Bone marrow (tissue), 2 donors: ENCODE results near the gene ANAPC2.
A peak's percentile ranks its signal among the peaks of the same experiment; 100 is the strongest.

Experiments used
- DNase-seq, 2 donors: peaks; one replicate each; lab custom pipeline; 2025; lab: John Stamatoyannopoulos, UW

The ANAPC2 gene

DNA sequence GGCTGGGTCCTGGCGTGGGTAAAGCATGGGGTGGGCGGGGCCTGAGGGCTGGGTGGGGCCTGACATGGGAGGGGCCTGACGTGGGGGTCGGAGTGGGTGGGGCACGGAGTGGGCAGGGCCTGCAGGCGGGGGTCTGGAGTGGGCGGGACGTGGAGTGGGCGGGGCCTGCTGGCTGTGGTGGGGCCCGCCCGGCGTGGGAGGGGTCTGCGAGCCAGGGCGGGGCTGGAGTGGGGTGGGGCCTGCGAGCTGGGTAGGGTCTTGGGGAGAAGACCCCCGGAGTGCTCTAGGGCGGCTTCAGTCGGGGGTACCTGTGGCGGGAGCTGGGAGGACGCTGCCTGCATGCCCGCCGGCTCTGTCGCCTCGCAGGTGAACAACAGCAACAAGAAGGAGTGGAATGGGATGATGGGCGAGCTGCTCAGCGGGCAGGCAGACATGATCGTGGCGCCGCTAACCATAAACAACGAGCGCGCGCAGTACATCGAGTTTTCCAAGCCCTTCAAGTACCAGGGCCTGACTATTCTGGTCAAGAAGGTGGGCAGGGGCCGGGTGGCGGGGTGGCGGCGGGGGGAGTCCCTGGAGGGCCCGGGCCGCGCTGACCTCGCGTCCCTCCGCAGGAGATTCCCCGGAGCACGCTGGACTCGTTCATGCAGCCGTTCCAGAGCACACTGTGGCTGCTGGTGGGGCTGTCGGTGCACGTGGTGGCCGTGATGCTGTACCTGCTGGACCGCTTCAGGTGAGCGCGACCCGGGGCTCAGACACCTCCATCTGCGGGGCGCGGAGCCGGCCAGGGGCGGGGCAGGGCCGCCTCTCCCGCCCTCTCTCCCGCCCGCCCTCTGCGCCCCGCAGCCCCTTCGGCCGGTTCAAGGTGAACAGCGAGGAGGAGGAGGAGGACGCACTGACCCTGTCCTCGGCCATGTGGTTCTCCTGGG is 26.5 kb downstream of the ANAPC2 start:
- DNase-seq, result no peak

DNA sequence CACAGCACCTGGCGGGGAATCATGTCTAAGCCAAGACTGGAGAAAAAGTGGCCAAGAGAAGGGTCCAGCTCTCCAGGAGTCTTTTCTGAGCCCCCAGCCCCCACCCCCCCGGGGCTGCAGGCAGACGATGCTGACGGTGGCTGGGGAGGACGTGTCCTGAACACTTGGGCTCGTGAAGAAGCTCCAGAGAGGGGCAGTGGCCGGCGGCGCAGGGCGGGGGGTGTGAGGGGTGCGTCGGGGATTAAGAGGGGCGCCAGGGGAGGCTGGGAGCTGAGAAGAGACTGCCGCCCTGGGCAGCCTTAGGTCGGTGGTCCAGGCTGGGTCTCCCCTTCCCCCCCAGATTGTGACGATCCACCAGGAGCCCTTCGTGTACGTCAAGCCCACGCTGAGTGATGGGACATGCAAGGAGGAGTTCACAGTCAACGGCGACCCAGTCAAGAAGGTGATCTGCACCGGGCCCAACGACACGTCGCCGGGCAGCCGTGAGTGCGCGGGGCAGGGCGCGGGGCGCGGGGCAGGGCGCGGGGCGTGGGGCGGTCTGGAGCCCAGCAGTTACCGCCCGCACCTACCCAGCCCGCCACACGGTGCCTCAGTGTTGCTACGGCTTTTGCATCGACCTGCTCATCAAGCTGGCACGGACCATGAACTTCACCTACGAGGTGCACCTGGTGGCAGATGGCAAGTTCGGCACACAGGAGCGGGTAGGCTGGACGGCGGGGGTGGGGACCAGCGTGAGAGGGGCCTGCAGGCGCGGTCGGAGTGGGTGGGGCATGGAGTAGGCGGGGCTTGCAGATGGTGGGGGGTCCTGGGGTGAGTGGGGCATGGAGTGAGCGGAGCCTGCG is 27.4 kb downstream of the ANAPC2 start:
- DNase-seq, result no peak

DNA sequence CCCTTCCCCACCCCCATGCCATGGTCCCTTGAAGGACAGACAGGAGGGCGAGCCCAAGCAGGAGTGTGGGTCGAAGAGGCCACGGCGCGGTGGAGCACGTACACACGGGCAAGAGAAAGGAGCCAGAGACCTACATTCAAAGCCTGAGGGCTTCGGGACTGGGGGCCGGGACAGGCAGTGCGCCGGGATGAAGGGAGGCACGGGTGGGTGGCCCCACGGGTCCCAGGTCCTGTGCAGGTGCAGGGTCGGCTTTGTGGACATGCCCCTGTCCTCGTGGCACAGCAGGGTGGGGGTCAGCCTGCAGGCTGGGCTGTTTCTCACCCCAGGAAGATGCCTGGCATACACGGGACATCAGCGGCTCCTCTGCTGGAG is 28.3 kb downstream of the ANAPC2 start:
- no peak for DNase-seq

DNA sequence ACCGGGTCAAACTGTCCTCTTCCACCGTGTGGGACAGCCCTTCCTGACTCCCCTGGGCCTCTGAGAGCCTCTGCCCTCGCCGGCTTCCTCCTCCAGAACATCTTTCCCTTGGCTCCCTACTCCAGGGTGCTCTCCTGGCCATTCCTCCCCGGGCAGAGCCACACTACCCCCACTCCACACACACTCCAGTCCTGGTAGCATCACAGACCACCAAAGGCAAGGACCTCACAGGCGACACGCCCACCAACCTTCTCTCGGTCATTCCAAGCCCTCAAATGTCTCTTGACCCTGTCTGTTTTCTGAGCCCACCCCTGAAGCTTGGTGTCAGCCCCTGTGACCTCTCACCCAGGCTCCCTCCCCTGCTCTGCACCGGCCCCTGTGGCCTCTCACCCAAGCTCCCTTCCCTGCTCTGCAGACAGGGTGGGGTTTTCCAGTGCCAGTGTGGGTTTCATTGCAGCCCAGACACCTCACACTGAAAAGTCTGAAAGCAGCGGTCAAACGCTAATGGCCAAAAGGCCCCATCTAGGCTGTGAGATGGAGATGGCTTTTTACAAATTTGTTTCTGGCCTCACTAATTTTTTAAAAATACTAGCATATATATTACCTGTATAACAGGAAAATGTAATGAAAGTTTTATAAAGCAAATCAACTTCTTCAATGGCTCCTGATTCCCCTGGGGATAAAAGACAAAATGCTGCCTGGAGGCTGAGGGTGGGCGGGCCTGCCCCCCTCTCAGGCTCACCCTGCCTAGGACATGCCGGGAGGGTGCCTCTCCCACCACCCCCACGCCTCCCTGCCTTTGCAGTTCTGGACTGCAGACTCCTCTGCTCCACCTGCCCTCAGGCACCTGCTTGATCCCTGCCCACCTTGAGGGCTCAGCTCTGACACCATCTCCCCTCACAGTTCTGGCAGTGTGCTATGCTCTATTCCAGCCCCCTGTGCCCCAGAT is 29.0 kb downstream of the ANAPC2 start:
- no peak for DNase-seq

DNA sequence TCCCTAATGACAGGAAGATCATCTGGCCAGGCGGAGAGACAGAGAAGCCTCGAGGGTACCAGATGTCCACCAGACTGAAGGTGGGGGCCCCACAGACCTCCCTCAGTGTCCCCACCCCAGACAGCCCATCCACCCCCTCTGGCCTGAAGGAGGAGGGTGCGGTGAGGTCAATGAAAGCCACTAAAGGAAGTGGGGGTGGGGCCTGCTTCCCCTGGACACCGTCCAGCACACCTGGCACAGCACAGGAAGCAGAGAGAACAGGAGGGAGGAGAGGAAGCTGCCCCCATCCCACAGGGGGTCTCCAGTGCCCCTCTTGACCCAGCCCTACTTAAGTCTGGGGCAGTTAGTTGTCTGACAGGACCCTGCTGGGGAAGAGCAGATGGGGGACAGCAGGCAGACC is 29.7 kb downstream of the ANAPC2 start:
- no peak for DNase-seq

DNA sequence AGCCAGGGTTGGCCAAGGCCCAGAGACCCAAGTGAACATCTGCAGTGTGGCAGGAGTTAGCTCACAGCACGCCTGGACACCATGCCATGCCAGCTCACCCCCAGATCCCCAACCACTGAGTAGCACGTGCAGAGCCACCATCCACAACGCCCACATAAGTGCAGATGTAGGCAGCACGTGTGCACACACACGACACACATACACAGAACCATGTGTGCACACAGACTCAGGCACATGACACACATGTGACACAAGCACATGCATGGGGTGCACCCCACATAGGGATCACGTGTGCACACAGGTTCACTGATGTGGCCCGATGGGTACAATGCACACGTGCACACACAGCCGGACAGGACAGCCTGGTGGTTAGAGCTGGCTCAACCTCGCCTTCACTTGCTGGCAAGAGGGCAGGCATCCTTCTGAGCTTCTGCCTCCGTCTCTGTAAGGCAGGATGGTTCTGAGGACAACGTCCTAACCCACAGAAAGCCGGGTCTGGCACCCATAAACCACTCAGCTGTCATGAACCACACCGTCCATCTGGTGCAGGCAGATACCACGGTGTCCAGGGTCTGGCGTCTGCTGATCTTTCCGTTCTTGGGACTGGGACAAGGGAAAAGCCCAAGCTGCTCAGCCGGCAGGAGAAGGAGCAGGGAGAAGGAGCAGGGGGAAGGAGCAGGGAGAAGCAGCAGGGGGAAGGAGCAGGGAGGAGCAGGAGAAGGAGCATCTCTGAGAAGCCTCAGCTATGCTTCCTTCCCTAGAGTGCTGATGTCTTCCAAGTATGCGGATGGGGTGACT is 30.5 kb downstream of the ANAPC2 start:
- DNase-seq, result no peak

DNA sequence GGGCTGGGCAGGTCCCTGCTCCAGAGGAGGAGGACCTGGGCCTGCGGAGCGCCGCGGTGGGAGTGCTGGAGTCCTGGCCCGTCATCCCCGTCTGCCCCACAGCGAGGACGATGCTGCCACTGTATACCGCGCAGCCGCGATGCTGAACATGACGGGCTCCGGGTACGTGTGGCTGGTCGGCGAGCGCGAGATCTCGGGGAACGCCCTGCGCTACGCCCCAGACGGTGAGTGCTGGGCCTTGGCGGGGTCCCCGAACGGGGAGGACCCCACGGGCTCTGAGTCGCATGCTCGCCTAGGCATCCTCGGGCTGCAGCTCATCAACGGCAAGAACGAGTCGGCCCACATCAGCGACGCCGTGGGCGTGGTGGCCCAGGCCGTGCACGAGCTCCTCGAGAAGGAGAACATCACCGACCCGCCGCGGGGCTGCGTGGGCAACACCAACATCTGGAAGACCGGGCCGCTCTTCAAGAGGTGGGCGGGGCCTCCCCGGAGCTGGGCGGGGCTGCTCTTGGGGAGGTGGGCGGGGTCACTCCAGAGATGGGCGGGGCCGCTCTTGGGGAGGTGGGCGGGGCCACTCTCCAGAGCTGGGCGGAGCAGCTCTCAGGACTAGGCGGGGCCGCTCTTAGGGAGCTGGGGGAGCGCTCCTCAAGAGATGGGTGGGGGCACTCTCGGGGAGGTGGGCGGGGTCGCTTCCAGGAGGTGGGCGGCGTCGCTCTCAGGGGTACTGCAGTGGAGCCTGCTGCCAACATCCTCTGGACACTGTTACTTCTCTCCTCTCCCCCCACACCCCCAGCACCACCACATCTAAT is 31.6 kb downstream of the ANAPC2 start:
- DNase-seq, result peak in 1 of 2 donors; percentile 10

DNA sequence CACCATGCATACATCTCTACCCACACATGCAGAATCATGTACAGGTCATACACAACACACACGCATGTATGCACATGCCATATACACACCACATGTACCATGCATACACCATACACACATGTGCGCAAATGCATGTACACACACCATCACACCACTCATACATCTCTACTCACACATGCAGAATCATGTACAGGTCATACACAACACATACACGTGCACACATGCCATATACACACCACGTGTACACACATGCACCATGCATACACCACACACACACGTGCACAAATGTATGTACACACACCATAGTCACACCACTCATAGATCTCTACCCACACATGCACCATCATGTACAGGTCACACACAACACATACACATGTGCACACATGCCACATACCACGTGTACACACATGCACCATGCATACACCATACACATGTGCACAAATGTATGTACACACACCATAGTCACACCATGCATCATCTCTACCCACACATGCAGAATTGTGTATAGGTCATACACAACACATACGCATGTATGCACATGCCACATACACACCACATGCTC is 35.4 kb downstream of the ANAPC2 start:
- DNase-seq, result no peak

DNA sequence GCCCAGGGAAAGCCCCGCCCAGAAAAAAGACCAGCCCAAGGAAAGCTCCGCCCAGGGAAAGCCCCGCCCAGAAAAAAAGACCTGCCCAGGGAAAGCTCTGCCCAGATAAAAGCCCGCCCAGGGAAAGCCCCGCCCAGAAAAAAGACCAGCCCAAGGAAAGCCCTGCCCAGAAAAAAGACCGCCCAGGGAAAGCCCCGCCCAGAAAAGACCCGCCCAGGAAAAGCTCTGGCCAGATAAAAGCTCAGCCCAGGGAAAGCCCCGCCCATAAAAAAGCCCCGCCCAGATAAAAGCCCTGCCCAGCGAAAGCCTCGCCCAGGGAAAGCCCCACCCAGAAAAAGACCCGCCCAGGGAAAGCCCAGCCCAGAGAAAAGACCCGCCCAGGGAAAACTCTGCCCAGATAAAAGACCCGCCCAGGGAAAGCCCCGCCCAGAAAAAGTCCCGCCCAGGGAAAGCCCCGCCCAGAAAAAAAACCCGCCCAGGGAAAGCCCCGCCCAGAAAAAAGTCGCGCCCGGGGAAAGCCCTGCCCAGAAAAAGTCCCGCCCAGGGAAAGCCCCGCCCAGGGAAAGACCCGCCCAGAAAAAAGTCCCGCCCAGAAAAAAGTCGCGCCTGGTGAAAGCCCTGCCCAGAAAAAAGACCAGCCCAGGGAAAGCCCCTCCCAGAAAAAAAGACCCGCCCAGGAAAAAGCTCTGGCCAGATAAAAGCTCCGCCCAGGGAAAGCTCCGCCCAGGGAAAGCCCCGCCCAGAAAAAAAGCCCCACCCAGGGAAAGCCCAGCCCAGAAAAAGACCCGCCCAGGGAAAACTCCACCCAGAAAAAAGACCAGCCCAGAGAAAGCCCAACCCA is 37.5 kb downstream of the ANAPC2 start:
- DNase-seq, result peak in 1 of 2 donors; percentile 78

DNA sequence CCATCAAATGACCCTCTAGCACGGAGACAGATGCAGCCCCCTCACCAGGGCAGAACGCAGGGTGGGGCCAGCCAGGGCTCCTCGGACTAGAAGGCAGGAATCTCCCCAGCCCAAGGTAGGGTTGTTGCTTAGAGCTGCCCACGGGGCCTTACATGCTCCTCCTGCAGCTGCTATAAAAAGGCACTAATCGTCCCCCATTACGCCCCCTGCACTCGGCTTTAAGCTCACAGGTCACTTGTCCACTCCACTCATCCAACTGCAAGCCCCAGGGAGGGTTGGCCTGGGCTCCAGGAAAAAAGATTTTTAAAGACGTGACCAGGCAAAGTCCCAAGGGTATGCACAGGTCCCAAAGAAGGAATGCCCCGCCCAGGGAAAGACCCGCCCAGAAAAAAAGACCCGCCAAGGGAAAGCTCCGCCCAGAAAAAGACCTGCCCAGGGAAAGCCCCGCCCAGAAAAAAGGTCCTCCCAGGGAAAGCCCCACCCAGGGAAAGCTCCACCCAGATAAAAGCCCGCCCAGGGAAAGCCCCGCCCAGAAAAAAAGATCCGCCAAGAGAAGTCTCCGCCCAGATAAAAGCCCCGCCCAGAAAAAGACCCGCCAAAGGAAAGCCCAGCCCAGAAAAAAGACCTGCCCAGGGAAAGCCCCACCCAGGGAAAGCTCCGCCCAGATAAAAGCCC is 38.3 kb downstream of the ANAPC2 start:
- no peak for DNase-seq

DNA sequence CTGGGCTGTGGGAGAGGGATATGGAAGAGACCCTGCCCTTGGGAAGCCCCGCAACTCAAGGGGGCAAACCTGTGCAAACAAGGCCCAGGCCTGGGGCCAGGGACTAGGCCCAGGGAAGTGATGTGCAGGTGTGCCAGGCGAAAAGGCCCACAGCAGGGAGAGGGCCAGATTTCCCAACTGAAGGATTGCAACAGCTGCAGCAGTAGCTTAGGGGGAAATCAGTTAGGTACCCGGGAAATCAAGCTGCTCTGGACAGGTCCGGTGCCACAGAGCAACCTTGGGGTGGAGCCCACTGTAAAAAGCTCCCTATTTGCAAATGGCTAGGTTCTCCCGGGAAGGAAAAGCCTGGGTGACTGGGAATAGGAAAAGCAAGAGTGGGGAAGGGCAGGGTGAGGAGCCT is 39.0 kb downstream of the ANAPC2 start:
- DNase-seq, result no peak

DNA sequence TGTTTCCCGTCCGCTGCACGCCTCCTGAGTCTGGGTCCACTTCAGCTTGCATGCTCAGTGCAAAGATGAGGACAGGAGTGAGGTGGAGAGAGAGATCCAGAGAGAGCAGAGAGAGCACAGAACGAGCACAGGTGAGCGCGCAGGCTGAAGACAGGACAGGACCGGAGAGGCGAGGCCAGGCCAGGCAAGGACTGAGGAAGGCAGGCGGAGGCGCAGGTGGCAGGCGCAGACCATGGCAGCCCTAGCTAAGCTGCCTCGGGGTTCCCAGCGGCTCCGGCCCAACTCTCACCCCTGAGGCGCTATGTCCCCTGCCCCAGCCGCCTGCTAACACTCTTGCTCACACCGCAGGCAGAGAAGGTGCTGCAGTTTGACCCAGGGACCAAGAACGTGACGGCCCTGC is 39.7 kb downstream of the ANAPC2 start:
- DNase-seq, result no peak

DNA sequence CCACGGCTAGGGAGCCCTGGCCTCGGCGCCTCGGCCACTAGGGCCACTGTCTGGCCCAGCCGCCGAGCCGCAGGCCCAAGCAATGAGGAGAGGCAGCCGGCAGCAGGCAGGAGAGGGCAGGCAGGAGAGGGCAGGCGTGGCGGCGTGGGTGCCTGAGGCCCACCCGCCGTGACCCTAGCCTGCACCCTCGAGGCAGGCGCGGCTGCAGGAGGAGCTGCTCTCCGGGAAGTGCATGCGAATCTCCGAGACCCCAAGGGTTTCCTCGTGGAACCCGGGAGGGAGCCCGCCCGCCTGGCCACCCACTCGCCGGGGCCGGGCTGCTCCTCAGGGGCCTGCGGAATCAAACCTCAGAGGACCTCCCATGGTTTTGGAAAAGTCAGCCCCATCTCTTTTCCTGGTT is 40.1 kb downstream of the ANAPC2 start:
- no peak for DNase-seq

DNA sequence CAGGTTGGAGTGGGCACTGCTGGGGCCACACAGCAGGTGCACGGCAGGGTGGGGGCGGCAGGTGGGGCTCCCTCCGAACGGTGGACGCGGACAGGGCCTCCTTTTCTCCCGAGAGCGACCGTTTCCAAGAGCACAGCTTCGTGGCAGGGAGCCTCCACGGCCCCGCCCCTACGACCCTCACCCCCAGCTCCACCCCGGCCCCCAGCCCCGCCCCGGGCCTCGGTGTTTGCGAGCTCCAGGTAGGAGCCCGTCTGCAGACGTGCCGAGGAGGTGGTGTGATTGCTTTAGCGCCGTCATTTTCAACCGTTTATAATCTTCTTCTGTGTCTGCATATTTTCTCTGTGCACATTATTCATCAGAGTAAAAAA is 40.6 kb downstream of the ANAPC2 start:
- no peak for DNase-seq

DNA sequence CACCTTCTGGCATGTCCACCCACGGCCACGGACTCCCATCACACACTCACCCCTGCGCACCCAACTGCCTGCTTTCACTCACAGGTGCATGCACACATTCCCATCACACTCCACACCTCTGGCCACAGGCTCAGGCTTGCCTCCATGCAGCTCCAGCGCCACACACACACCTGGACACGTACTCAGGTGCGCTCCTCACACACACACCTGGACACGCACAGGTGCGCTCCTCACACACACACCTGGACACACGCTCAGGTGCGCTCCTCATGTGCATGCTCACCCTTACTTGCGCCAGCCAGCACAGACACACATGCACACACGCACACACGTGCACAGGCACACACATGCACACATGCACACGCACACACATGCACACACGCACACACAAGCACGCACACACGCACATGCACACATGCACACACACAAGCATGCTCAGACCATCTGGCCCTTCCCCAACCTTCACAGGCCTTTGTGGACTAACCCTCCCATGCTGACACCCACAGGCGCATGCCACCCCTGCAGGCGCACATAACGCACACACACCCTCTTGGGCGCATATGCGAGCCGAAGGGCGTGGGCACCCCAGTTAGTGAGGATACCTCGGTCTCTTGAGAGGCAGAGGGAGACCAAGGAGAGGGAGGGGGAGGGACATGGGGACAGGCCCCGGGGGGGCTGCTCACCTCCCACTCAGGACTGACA is 41.1 kb downstream of the ANAPC2 start:
- no peak for DNase-seq

DNA sequence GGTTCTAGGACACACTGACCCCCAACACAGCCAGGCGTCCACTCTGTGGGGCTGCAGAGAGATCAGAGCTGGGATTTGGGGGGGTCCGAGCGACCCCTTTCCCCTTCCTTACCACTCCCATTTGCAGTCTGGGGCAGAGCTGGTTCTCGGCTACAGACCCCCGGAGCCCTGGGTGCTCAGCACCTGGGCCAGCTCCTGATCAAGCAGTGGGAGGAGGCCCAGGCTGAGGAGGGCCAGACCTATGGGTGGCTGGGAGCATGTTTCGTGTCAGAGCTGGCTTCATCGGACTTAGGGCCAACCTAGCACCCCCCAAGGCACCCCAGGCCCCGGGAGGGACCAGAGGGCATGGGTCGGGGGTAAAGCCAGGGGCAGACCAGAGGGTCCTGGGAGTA is 41.8 kb downstream of the ANAPC2 start:
- no peak for DNase-seq

DNA sequence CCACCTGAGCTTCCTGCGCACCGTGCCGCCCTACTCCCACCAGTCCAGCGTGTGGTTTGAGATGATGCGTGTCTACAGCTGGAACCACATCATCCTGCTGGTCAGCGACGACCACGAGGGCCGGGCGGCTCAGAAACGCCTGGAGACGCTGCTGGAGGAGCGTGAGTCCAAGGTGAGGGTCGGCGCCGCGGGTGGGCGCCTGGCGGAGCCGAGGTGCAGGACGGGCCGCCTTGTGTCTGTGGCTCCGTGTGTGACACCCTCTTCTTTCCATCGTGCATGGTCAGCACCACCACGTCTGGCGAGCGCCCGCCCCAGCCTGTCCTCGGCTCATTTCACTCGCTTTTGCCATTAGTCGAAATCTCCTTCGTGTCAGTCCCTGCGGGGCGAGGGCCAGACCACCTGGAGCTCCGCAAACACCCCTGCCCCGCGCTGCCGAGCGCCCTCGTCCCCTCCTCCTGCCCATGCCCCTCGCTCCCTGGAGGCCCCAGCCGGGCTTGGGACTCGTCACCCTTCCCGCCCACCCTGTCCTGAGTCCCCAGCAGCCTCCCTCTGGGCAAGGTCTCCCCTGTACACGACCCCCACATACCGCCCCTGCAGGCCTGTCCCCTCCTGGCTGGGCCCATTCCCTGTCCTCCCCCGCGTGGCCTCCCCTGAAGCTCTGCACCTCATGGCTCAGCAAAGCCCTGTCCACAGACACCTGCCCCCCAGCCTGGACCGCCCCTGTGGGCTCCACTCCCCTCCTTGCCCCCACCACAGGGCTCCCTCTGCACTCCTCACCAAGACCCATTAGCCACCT is 42.4 kb downstream of the ANAPC2 start:
- DNase-seq, result no peak
